Thoracic aorta (tissue), 2 donors: ENCODE results near the gene GHRHR. TPM values are rescaled to one million over a fixed set of nuclear protein-coding genes. Genes with fewer than 3 reads are reported as not detected.

Source experiments
- ATAC-seq: fragments of 150-250 bp; one replicate; pipeline ENCODE4 v1.8.0; 2017; ENCODE audit warnings: low read depth; ENCODE audit not compliant: insufficient number of reproducible peaks, low FRiP score
- DNase-seq: peaks from one replicate; pipeline ENCODE4 v3.0.0-alpha.2; 2020; ENCODE audit warnings: low spot score
- H3K27ac ChIP-seq, 2 donors: fragments of 200-600 bp; sonication (generic); 1 replicate in 1 of 2; 2 replicates in 1 of 2; pipeline ENCODE4 v1.5.1; 2016; ENCODE audit warnings: mild to moderate bottlenecking in 2 of 2, moderate library complexity in 2 of 2
- H3K27me3 ChIP-seq: fragments of 200-600 bp; sonication (generic); replicated peaks from 2 replicates; pipeline ENCODE4 v1.6.0; 2016; ENCODE audit warnings: mild to moderate bottlenecking; ENCODE audit not compliant: insufficient read depth
- H3K36me3 ChIP-seq: fragments of 200-600 bp; sonication (generic); one replicate; pipeline ENCODE4 v1.5.1; 2016
- H3K4me1 ChIP-seq, 2 donors: fragments of 200-600 bp; sonication (generic); 1 replicate in 1 of 2; 2 replicates in 1 of 2; pipeline versions ENCODE4 v1.5.1 to v1.6.0; 2016; ENCODE audit warnings: low read depth in 2 of 2, mild to moderate bottlenecking in 1 of 2; ENCODE audit not compliant: control insufficient read depth in 1 of 2
- H3K4me3 ChIP-seq: fragments of 200-600 bp; sonication (generic); 2 replicates; pipeline ENCODE4 v1.5.1; 2016; ENCODE audit warnings: mild to moderate bottlenecking
- H3K9me3 ChIP-seq: fragments of 200-600 bp; sonication (generic); 2 replicates; pipeline ENCODE4 v1.5.1; 2016
- CTCF ChIP-seq: fragments of 200-600 bp; sonication (generic); IDR thresholded peaks from one replicate; pipeline ENCODE4 v1.5.1; 2019; ENCODE audit warnings: antibody characterized with exemption
- total RNA-seq, 2 donors: library from RNA; depleted of rRNA; stranded (reverse); fragments of >200 nt; gene quantifications; one replicate each; pipeline versions ENCODE4 v1.1.0 to v1.2.3, GENCODE V29; 2016

The GHRHR gene
- total RNA-seq, 2 donors from 2014 or later, result not detected

DNA sequence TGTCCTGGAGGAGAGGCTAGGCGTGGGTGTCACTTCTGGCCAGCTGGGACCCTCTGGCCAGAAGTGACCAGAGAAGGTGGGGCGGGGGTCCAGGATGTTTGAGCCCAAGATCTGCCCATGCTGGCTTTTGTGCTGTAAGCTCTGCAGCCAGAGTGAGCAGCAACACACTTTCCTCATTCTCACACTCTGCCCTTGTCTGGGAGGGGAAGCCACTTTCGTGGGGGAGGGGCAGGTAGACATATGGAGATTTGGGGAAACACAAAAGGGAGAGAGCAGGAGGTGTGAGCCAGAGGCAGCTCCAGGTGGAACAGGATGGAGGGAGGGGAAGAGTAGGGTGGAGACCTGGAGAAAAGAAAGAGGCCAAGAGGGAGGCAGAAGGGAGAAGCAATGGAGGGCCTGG is 56.9 kb downstream of the GHRHR start:
- no peaks in the 10 kb centered on the region for H3K36me3 ChIP-seq
- no peak overlapping the region for H3K27ac ChIP-seq
- H3K4me3 ChIP-seq, result no peak overlapping the region
- ATAC-seq (no peak), DNase-seq (no peak)
- H3K4me1 ChIP-seq, result no peaks in the 10 kb centered on the region
- no peak for TF ChIP-seq CTCF
- no peaks in the 10 kb centered on the region for H3K27me3 ChIP-seq
- H3K9me3 ChIP-seq, result no peaks in the 10 kb centered on the region

DNA sequence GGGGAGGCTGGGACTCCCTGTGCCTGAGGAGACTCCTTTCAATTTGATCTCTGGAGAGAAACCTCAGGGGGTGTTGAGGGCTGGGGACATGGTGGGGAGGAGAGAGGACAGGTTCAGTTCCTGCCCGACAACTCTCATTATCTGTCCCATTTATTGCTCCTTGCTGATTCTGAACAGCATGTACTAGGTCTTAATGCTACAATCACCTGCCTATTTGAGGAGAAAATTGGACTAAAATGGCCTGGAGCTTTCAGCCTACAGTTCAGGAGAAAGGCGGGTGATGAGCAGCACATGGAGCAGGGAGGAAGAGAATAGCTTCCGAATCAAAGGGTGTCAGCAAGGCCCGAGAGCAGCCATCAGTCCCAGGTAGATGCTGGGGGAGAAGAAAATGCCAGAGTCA is 58.4 kb downstream of the GHRHR start:
- no peaks in the 10 kb centered on the region for H3K9me3 ChIP-seq
- no peak for DNase-seq
- ATAC-seq, result no peak
- H3K36me3 ChIP-seq, result no peaks in the 10 kb centered on the region
- H3K4me3 ChIP-seq, result no peak overlapping the region
- H3K27me3 ChIP-seq, result no peaks in the 10 kb centered on the region
- no peak overlapping the region for H3K27ac ChIP-seq
- H3K4me1 ChIP-seq, result no peaks in the 10 kb centered on the region
- no peak for TF ChIP-seq CTCF

- no peaks in the 10 kb centered on the region for H3K4me1 ChIP-seq
- ATAC-seq, result no peak
- H3K27ac ChIP-seq, result no peak overlapping the region
- no peaks in the 10 kb centered on the region for H3K27me3 ChIP-seq
- no peak for DNase-seq
- no peaks in the 10 kb centered on the region for H3K9me3 ChIP-seq
- H3K36me3 ChIP-seq, result no peaks in the 10 kb centered on the region
- H3K4me3 ChIP-seq, result no peak overlapping the region
- no peak for TF ChIP-seq CTCF
Measured at GRCh38 chr7:31022726-31023125, 59.0 kb downstream of the GHRHR start.

- H3K27me3 ChIP-seq, result no peaks in the 10 kb centered on the region
- no peaks in the 10 kb centered on the region for H3K4me1 ChIP-seq
- ATAC-seq (no peak), DNase-seq (no peak)
- H3K36me3 ChIP-seq, result no peaks in the 10 kb centered on the region
- TF ChIP-seq CTCF, result no peak
- H3K27ac ChIP-seq, result no peak overlapping the region
- no peak overlapping the region for H3K4me3 ChIP-seq
- H3K9me3 ChIP-seq, result no peaks in the 10 kb centered on the region
Measured at GRCh38 chr7:31023877-31024276, 60.1 kb downstream of the GHRHR start.

- no peaks in the 10 kb centered on the region for H3K27me3 ChIP-seq
- DNase-seq, result no peak
- no peaks in the 10 kb centered on the region for H3K9me3 ChIP-seq
- no peak overlapping the region for H3K27ac ChIP-seq
- no peak overlapping the region for H3K4me3 ChIP-seq
- H3K36me3 ChIP-seq, result no peaks in the 10 kb centered on the region
- no peaks in the 10 kb centered on the region for H3K4me1 ChIP-seq
- TF ChIP-seq CTCF, result no peak
- no peak for ATAC-seq
Measured at GRCh38 chr7:31027161-31027965, 63.6 kb downstream of the GHRHR start.
